ENCODE results near the gene A4GALT. TPM values are rescaled to one million over a fixed set of nuclear protein-coding genes. Genes with fewer than 3 reads are reported as not detected.
A peak's percentile ranks its signal among the peaks of the same experiment; 100 is the strongest.

A4GALT gene
- total RNA-seq, 2 experiments from 2014 or later = not detected

DNA sequence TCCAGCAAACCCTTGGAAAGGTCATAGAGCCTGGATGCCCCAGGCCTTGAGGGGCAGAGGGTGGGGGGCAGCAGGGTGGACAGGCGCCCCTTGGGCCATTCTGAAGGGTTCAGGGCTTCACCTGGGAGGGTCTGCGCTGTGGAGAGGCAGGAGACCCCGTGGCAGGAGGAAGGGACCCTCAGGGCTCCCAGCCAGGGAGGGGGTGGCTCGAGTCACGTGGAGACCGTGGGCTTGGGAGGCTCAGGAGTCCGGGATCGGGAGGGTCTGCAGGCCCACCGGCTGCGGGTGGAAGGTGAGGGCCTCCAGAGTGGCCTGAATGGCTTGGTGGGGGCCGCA is 48.5 kb upstream of the A4GALT start:
- Histone ChIP-seq H3K4me1 (ENCODE audit: insufficient read depth, low read length) (no peaks in the 10 kb centered on the region), H3K9me3 (ENCODE audit: control insufficient read depth in 1 of 2, insufficient read depth in 1 of 2, low read length in 2 of 2) (peaks cover 0 to 2% of the 10 kb centered on the region in 2 experiments), H3K27ac (ENCODE audit: low read depth in 1 of 2, low read length in 2 of 2) (no peak overlapping the region), H3K36me3 (ENCODE audit: insufficient read depth, low read length) (no peaks in the 10 kb centered on the region), H3K27me3 (ENCODE audit: control insufficient read depth in 1 of 2, insufficient read depth in 2 of 2, low read length in 2 of 2) (no peaks in the 10 kb centered on the region), H3K4me3 (ENCODE audit: low read length) (no peak overlapping the region)
- H3K9me3 Mint-ChIP-seq = no peaks in the 10 kb centered on the region
- no peaks in the 10 kb centered on the region for H3K4me1 Mint-ChIP-seq (ENCODE audit: low read depth)
- CTCF ChIA-PET = no interaction called here
- intact Hi-C loops (cut with DNase I, micrococcal nuclease) = no loop called here
- no peak overlapping the region for H3K27ac Mint-ChIP-seq
- no peaks in the 10 kb centered on the region for H3K36me3 Mint-ChIP-seq (ENCODE audit: low read depth)
- DNase-seq (no peak), ATAC-seq (ENCODE audit: poor library complexity) (no peak)
- POLR2A ChIA-PET = no interaction called here
- no peak overlapping the region for H3K4me3 Mint-ChIP-seq
- peaks cover 4% of the 10 kb centered on the region for H3K27me3 Mint-ChIP-seq
- no peak for TF ChIP-seq CTCF (IDR thresholded peaks at IDR 0.05)

DNA sequence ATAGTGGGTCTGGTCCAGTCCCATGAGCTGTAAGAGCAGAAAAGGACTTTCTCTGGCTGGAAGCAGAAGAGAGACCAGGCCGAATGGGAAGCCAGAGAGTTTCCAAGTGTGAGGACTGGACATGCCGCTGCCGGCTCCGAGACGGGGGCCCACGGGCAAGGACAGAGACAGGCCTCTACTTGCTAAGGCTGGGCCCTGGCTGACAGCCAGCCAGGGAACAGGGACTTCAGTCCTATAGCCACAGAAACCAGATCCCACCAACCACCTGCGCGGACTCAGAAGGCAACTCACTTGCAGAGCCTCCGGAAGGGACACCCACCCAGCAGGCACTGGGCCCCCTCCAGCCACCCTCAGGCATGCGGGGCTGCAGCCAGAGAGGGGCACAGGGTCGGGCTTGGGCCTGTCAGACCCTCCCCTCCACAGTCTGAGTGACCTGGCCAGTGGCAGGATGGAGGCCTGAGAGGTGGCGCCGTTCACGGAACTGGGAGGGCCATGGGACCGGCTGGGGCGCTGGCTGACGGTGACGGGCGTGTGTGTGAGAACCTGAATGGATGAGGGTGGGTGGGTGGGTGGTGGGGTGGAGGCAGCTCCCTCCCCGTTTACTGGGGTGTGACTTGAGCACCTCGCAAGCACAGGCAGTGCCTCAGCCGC is 47.8 kb upstream of the A4GALT start:
- no peaks in the 10 kb centered on the region for H3K36me3 Mint-ChIP-seq (ENCODE audit: low read depth)
- H3K27ac Mint-ChIP-seq = no peak overlapping the region
- no peak overlapping the region for H3K4me3 ChIP-seq (ENCODE audit: low read length)
- no peaks in the 10 kb centered on the region for H3K36me3 ChIP-seq (ENCODE audit: insufficient read depth, low read length)
- ATAC-seq (ENCODE audit: poor library complexity) = no peak
- no peaks in the 10 kb centered on the region for H3K9me3 Mint-ChIP-seq
- H3K9me3 ChIP-seq (ENCODE audit: control insufficient read depth in 1 of 2, insufficient read depth in 1 of 2, low read length in 2 of 2) = peaks cover 0 to 5% of the 10 kb centered on the region in 2 experiments
- H3K27ac ChIP-seq (ENCODE audit: low read depth in 1 of 2, low read length in 2 of 2) = no peak overlapping the region
- no peaks in the 10 kb centered on the region for H3K27me3 ChIP-seq (ENCODE audit: control insufficient read depth in 1 of 2, insufficient read depth in 2 of 2, low read length in 2 of 2)
- ChIA-PET POLR2A (no interaction called here), CTCF (no interaction called here)
- intact Hi-C loops (cut with DNase I, micrococcal nuclease) = no loop called here
- H3K27me3 Mint-ChIP-seq = peaks cover 4% of the 10 kb centered on the region
- no peaks in the 10 kb centered on the region for H3K4me1 ChIP-seq (ENCODE audit: insufficient read depth, low read length)
- H3K4me3 Mint-ChIP-seq = no peak overlapping the region
- no peak for TF ChIP-seq CTCF (IDR thresholded peaks at IDR 0.05)
- DNase-seq = no peak
- no peaks in the 10 kb centered on the region for H3K4me1 Mint-ChIP-seq (ENCODE audit: low read depth)

- Mint-ChIP-seq H3K4me3 (no peak overlapping the region), H3K4me1 (ENCODE audit: low read depth) (no peaks in the 10 kb centered on the region), H3K36me3 (ENCODE audit: low read depth) (no peaks in the 10 kb centered on the region), H3K9me3 (no peaks in the 10 kb centered on the region), H3K27ac (no peak overlapping the region), H3K27me3 (peaks cover 4% of the 10 kb centered on the region)
- ChIA-PET CTCF (no interaction called here), POLR2A (no interaction called here)
- no peak for ATAC-seq (ENCODE audit: poor library complexity)
- Histone ChIP-seq H3K27ac (ENCODE audit: low read depth in 1 of 2, low read length in 2 of 2) (no peak overlapping the region), H3K4me3 (ENCODE audit: low read length) (no peak overlapping the region), H3K36me3 (ENCODE audit: insufficient read depth, low read length) (no peaks in the 10 kb centered on the region), H3K27me3 (ENCODE audit: control insufficient read depth in 1 of 2, insufficient read depth in 2 of 2, low read length in 2 of 2) (no peaks in the 10 kb centered on the region), H3K9me3 (ENCODE audit: control insufficient read depth in 1 of 2, insufficient read depth in 1 of 2, low read length in 2 of 2) (peaks cover 0 to 5% of the 10 kb centered on the region in 2 experiments), H3K4me1 (ENCODE audit: insufficient read depth, low read length) (no peaks in the 10 kb centered on the region)
- peak in 2 of 14 experiments; percentile 24 to 42 for DNase-seq
- TF ChIP-seq CTCF (IDR thresholded peaks at IDR 0.05) = no peak
- intact Hi-C loops (cut with DNase I, micrococcal nuclease) = no loop called here
Observed at GRCh38 chr22:42766860-42767259, 46.2 kb upstream of the A4GALT start.

Measured in CD4-positive, alpha-beta T cell (primary cell).